Measurements from ENCODE around the gene C1orf226.

DNA sequence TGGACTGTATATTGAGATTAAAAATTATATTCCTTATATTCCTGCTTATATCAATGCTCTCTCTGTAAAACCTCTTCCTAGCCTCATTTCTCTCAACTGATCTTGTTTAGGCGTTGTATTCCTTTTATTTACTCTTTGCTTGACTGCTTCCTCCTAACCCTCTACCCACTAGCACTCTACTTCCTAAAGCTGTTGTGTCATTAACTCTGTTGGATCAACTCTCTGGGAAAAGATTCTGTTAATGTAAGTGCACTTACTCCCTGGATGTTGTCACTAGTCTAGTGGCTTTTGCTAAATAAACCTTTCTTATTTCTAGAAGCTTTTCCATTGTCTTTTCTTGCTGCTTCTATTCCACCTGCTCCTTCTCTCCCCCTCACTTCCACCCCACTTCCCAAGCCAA lies 11.4 kb upstream of the C1orf226 start:
- no peak for TF ChIP-seq POLR2AphosphoS5 (IDR thresholded peaks at IDR 0.05; ENCODE audit: low read depth)
- no peak for TF ChIP-seq ZNF114 (CRISPR knock-in tag; IDR thresholded peaks at IDR 0.05)
- TF ChIP-seq, protein P1, sequence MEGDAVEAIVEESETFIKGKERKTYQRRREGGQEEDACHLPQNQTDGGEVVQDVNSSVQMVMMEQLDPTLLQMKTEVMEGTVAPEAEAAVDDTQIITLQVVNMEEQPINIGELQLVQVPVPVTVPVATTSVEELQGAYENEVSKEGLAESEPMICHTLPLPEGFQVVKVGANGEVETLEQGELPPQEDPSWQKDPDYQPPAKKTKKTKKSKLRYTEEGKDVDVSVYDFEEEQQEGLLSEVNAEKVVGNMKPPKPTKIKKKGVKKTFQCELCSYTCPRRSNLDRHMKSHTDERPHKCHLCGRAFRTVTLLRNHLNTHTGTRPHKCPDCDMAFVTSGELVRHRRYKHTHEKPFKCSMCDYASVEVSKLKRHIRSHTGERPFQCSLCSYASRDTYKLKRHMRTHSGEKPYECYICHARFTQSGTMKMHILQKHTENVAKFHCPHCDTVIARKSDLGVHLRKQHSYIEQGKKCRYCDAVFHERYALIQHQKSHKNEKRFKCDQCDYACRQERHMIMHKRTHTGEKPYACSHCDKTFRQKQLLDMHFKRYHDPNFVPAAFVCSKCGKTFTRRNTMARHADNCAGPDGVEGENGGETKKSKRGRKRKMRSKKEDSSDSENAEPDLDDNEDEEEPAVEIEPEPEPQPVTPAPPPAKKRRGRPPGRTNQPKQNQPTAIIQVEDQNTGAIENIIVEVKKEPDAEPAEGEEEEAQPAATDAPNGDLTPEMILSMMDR (conservative IDR thresholded peaks at IDR 0.05; ENCODE audit: low read depth in 2 of 2) = no peak
- TF ChIP-seq, protein P2, sequence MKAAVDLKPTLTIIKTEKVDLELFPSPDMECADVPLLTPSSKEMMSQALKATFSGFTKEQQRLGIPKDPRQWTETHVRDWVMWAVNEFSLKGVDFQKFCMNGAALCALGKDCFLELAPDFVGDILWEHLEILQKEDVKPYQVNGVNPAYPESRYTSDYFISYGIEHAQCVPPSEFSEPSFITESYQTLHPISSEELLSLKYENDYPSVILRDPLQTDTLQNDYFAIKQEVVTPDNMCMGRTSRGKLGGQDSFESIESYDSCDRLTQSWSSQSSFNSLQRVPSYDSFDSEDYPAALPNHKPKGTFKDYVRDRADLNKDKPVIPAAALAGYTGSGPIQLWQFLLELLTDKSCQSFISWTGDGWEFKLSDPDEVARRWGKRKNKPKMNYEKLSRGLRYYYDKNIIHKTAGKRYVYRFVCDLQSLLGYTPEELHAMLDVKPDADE (IDR thresholded peaks at IDR 0.05) = no peak
- TF ChIP-seq EZH2 (IDR thresholded peaks at IDR 0.05; ENCODE audit: low read depth, unreplicated experiment) = no peak
- TF ChIP-seq, protein P3, sequence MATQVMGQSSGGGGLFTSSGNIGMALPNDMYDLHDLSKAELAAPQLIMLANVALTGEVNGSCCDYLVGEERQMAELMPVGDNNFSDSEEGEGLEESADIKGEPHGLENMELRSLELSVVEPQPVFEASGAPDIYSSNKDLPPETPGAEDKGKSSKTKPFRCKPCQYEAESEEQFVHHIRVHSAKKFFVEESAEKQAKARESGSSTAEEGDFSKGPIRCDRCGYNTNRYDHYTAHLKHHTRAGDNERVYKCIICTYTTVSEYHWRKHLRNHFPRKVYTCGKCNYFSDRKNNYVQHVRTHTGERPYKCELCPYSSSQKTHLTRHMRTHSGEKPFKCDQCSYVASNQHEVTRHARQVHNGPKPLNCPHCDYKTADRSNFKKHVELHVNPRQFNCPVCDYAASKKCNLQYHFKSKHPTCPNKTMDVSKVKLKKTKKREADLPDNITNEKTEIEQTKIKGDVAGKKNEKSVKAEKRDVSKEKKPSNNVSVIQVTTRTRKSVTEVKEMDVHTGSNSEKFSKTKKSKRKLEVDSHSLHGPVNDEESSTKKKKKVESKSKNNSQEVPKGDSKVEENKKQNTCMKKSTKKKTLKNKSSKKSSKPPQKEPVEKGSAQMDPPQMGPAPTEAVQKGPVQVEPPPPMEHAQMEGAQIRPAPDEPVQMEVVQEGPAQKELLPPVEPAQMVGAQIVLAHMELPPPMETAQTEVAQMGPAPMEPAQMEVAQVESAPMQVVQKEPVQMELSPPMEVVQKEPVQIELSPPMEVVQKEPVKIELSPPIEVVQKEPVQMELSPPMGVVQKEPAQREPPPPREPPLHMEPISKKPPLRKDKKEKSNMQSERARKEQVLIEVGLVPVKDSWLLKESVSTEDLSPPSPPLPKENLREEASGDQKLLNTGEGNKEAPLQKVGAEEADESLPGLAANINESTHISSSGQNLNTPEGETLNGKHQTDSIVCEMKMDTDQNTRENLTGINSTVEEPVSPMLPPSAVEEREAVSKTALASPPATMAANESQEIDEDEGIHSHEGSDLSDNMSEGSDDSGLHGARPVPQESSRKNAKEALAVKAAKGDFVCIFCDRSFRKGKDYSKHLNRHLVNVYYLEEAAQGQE (IDR thresholded peaks at IDR 0.05; ENCODE audit: unreplicated experiment) = no peak
- TF ChIP-seq EZH2phosphoT487 (IDR thresholded peaks at IDR 0.05; ENCODE audit: unreplicated experiment) = no peak
- no peak for TF ChIP-seq JUNB (IDR thresholded peaks at IDR 0.05; ENCODE audit: unreplicated experiment)
- TF ChIP-seq CREB1 (CRISPR knock-in tag; IDR thresholded peaks at IDR 0.05; ENCODE audit: low read depth) = no peak
- no peak for TF ChIP-seq ZNF331 (CRISPR knock-in tag; IDR thresholded peaks at IDR 0.05; ENCODE audit: low read depth)
- TF ChIP-seq STAT1 (IDR thresholded peaks at IDR 0.05; ENCODE audit: unreplicated experiment) = no peak
- no peak for TF ChIP-seq NANOG (IDR thresholded peaks at IDR 0.05; ENCODE audit: borderline replicate concordance)
